Testis (tissue), 3 donors: ENCODE measurements around the gene POPDC3. TPM values are rescaled to one million over a fixed set of nuclear protein-coding genes. Genes with fewer than 3 reads are reported as not detected.

ENCODE experiments used
- DNase-seq: peaks from one replicate; pipeline ENCODE4 v3.0.0-alpha.2; 2019
- H3K27ac ChIP-seq, 2 donors: fragments of 200-600 bp; sonication (generic); one replicate each; pipeline ENCODE4 v1.5.1; 2019
- H3K27me3 ChIP-seq: fragments of 200-600 bp; sonication (generic); one replicate; pipeline ENCODE4 v1.5.1; 2019
- H3K36me3 ChIP-seq: fragments of 200-600 bp; sonication (generic); one replicate; pipeline ENCODE4 v1.5.1; 2017; ENCODE audit warnings: low read depth; ENCODE audit errors: missing control alignments
- H3K4me1 ChIP-seq: fragments of 200-600 bp; sonication (generic); one replicate; pipeline ENCODE4 v1.5.1; 2019
- H3K4me3 ChIP-seq, 2 donors: fragments of 200-600 bp; sonication (generic); one replicate each; pipeline ENCODE4 v1.5.1; 2017 to 2019
- H3K9me3 ChIP-seq: fragments of 200-600 bp; sonication (generic); one replicate; pipeline ENCODE4 v1.5.1; 2017
- POLR2A ChIP-seq: fragments of 450-650 bp; IDR thresholded peaks from one replicate; pipeline ENCODE4 v1.6.1; 2017; ENCODE audit warnings: antibody characterized with exemption, mild to moderate bottlenecking, moderate library complexity
- WGBS, 2 donors: methylation state at CpG; one replicate each; pipeline ENCODE4 v1.1.5; 2018; 5-methylcytosine and 5-hydroxymethylcytosine counted together
- intact Hi-C: fragments of 100-400 bp; cut with DNase I; formaldehyde crosslinking; loops from one replicate; pipeline ENCODE4 v1.15.1; 2023; ENCODE audit warnings: low total_unique reads
- polyA plus RNA-seq: library from polyadenylated mRNA; stranded (reverse); fragments of 350-450 nt; fragmentation: Illumina TruSeq; extraction: RNeasy Lipid Tissue Mini Kit (QIAGEN cat#74804); gene quantifications from one replicate; pipeline ENCODE4 v1.2.3, GENCODE V29; 2014; ENCODE audit warnings: low read depth, low replicate concordance; ENCODE audit not compliant: insufficient read depth
- total RNA-seq, 2 donors: library from RNA; depleted of rRNA; stranded (reverse); fragments of >200 nt; gene quantifications; one replicate each; pipeline ENCODE4 v1.2.3, GENCODE V29; 2016
- TF ChIP-seq, protein P1 (sequence below), 3 experiments: fragments of 450-650 bp in 2 of 3; fragments of 200-600 bp in 1 of 3; sonication (generic) in 1 of 3; IDR thresholded peaks; one replicate each; pipeline ENCODE4 v1.5.1; 2016 to 2019; ENCODE audit warnings: antibody characterized with exemption in 3 of 3, mild to moderate bottlenecking in 2 of 3, moderate library complexity in 1 of 3

Gene POPDC3
- total and polyA plus RNA-seq, 3 donors from 2014 or later = 7.8 to 13.8 (median 9.8) TPM

GRCh38 chr6:105136431-105137350 lies 43.1 kb downstream of the POPDC3 start:
- intact Hi-C loops = no loop called here
- H3K9me3 ChIP-seq = no peaks in the 10 kb centered on the region
- no peaks in the 10 kb centered on the region for H3K4me1 ChIP-seq
- DNase-seq = peak; percentile 54
- H3K27ac ChIP-seq = peak overlapping the region; percentile 79 to 84
- no peaks in the 10 kb centered on the region for H3K27me3 ChIP-seq
- 0% methylated on average over 4 to 88 of the region's 122 CpGs for WGBS, 2 donors
- H3K36me3 ChIP-seq = no peaks in the 10 kb centered on the region
- peak overlapping the region; percentile 85 to 90 for H3K4me3 ChIP-seq
- TF ChIP-seq POLR2A = no peak
- TF ChIP-seq, protein P1, sequence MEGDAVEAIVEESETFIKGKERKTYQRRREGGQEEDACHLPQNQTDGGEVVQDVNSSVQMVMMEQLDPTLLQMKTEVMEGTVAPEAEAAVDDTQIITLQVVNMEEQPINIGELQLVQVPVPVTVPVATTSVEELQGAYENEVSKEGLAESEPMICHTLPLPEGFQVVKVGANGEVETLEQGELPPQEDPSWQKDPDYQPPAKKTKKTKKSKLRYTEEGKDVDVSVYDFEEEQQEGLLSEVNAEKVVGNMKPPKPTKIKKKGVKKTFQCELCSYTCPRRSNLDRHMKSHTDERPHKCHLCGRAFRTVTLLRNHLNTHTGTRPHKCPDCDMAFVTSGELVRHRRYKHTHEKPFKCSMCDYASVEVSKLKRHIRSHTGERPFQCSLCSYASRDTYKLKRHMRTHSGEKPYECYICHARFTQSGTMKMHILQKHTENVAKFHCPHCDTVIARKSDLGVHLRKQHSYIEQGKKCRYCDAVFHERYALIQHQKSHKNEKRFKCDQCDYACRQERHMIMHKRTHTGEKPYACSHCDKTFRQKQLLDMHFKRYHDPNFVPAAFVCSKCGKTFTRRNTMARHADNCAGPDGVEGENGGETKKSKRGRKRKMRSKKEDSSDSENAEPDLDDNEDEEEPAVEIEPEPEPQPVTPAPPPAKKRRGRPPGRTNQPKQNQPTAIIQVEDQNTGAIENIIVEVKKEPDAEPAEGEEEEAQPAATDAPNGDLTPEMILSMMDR (IDR thresholded peaks at IDR 0.05) = peak in 1 of 3 experiments; percentile 5

- Histone ChIP-seq H3K27me3 (no peaks in the 10 kb centered on the region), H3K9me3 (no peaks in the 10 kb centered on the region), H3K4me1 (no peaks in the 10 kb centered on the region), H3K36me3 (no peaks in the 10 kb centered on the region), H3K4me3 (peak overlapping the region; percentile 85 to 90), H3K27ac (peak overlapping the region; percentile 79 to 84)
- DNase-seq = no peak
- intact Hi-C loops = no loop called here
- 10 to 16% methylated on average over 7 to 20 of the region's 24 CpGs for WGBS, 2 donors
- TF ChIP-seq POLR2A = no peak
- TF ChIP-seq, protein P1 (IDR thresholded peaks at IDR 0.05) = no peak
Observed at GRCh38 chr6:105135907-105136430, 43.8 kb downstream of the POPDC3 start.

GRCh38 chr6:105135056-105135455 lies 44.8 kb downstream of the POPDC3 start:
- no peak overlapping the region for H3K27ac ChIP-seq
- TF ChIP-seq POLR2A = no peak
- TF ChIP-seq, protein P1 (IDR thresholded peaks at IDR 0.05) = no peak
- H3K4me3 ChIP-seq = no peak overlapping the region
- H3K4me1 ChIP-seq = no peaks in the 10 kb centered on the region
- H3K9me3 ChIP-seq = no peaks in the 10 kb centered on the region
- no peaks in the 10 kb centered on the region for H3K36me3 ChIP-seq
- WGBS, 2 donors = 60 to 63% methylated on average over 4 of the region's 4 CpGs
- no peaks in the 10 kb centered on the region for H3K27me3 ChIP-seq
- no peak for DNase-seq
- intact Hi-C loops = no loop called here

- H3K36me3 ChIP-seq = no peaks in the 10 kb centered on the region
- H3K4me1 ChIP-seq = no peaks in the 10 kb centered on the region
- TF ChIP-seq POLR2A = no peak
- TF ChIP-seq, protein P1 (IDR thresholded peaks at IDR 0.05) = no peak
- no peaks in the 10 kb centered on the region for H3K27me3 ChIP-seq
- no peak overlapping the region for H3K4me3 ChIP-seq
- 62 to 69% methylated on average over 6 of the region's 6 CpGs for WGBS, 2 donors
- intact Hi-C loops = no loop called here
- H3K9me3 ChIP-seq = no peaks in the 10 kb centered on the region
- H3K27ac ChIP-seq = no peak overlapping the region
- no peak for DNase-seq
Observed at GRCh38 chr6:105122717-105123116, 57.1 kb downstream of the POPDC3 start.
